MCF 10A (cell line): Measurements from ENCODE around the gene PWP2. TPM values are rescaled to one million over a fixed set of nuclear protein-coding genes. Genes with fewer than 3 reads are reported as not detected.

Experiments used
- BruUV-seq: library from RNA; stranded (reverse); fragments of 400-500 nt; replicated peaks from 2 replicates; lab custom pipeline; 2021; lab: Mats Ljungman, UMichigan
- CTCF ChIA-PET: fragments of 300-600 bp; sonication (Branson Sonifier 250); formaldehyde crosslinking; extraction: SDS; loops from one replicate; lab custom pipeline; 2021; ENCODE audit warnings: antibody characterized with exemption, inconsistent platforms; lab: Yijun Ruan, JAX
- POLR2A ChIA-PET: fragments of 300-600, 350-650 bp; sonication (Branson Sonifier 250); formaldehyde crosslinking; extraction: SDS; loops from one replicate; lab custom pipeline; 2020; ENCODE audit warnings: antibody characterized with exemption, inconsistent platforms; lab: Yijun Ruan, JAX
- DNase-seq: peaks from one replicate; pipeline ENCODE4 v3.0.0-alpha.2; 2018; ENCODE audit not compliant: unreplicated experiment
- H3K27ac Mint-ChIP-seq: one replicate; pipeline ENCODE4 v1.8.0; 2022; ENCODE audit warnings: mild to moderate bottlenecking, low read depth, mixed read lengths; ENCODE audit not compliant: unreplicated experiment
- H3K27me3 Mint-ChIP-seq: one replicate; pipeline ENCODE4 v1.8.0; 2022; ENCODE audit warnings: mixed read lengths; ENCODE audit not compliant: insufficient read depth, unreplicated experiment
- H3K36me3 Mint-ChIP-seq: one replicate; pipeline ENCODE4 v1.8.0; 2022; ENCODE audit warnings: mild to moderate bottlenecking, moderate library complexity, mixed read lengths; ENCODE audit not compliant: insufficient read depth, unreplicated experiment
- H3K4me1 Mint-ChIP-seq: one replicate; pipeline ENCODE4 v1.8.0; 2022; ENCODE audit warnings: mixed read lengths; ENCODE audit not compliant: insufficient read depth, unreplicated experiment
- H3K4me3 Mint-ChIP-seq: one replicate; pipeline ENCODE4 v1.8.0; 2022; ENCODE audit warnings: mild to moderate bottlenecking, moderate library complexity, mixed read lengths; ENCODE audit not compliant: unreplicated experiment
- H3K9me3 Mint-ChIP-seq: one replicate; pipeline ENCODE4 v1.8.0; 2022; ENCODE audit warnings: mixed read lengths; ENCODE audit not compliant: unreplicated experiment
- intact Hi-C: fragments of 100-400 bp; cut with micrococcal nuclease; formaldehyde crosslinking; loops from 2 replicates; pipeline ENCODE4 v1.14.1; 2022
- total RNA-seq: library from RNA; stranded (reverse); gene quantifications from 2 replicates; pipeline ENCODE4 v1.2.3, GENCODE V29; 2022
- TF ChIP-seq, protein P1 (sequence below): fragments of 200-600 bp; IDR thresholded peaks from one replicate; pipeline ENCODE4 v1.8.0; 2022; ENCODE audit warnings: antibody characterized with exemption, mild to moderate bottlenecking; ENCODE audit not compliant: unreplicated experiment

PWP2 gene
- total RNA-seq, 1 experiment from 2014 or later: 16.5 TPM

DNA sequence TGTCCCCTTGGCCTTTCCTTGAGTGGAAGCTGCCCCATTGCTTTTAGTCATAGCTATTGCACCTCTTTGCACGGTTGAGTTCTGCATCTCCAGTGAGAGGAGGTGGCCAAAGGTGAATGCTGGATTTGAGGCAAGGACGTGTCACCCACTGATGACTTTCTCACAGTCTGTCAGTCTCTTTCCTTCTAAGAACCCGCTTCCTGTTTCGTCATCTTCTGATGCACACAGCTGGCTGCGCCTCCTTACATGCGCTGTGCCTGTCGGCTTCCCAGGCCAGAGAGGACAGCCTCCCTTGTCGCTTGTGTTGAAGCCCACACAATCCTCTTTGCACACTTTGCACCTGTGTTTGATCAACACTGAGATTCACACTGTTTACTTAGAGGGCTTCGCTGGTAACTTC lies 41.8 kb upstream of the PWP2 start:
- Mint-ChIP-seq H3K27me3 (no peaks in the 10 kb centered on the region), H3K4me1 (no peaks in the 10 kb centered on the region), H3K27ac (no peak overlapping the region), H3K4me3 (no peak overlapping the region), H3K36me3 (peaks cover 46% of the 10 kb centered on the region), H3K9me3 (no peaks in the 10 kb centered on the region)
- intact Hi-C loops: no loop called here
- ChIA-PET CTCF (no interaction called here), POLR2A (interaction anchor here (0.9 kb wide), 1 partner anchor 39 kb away, joined by 3 read pairs; no protein-coding TSS in a partner anchor)
- TF ChIP-seq, protein P1, sequence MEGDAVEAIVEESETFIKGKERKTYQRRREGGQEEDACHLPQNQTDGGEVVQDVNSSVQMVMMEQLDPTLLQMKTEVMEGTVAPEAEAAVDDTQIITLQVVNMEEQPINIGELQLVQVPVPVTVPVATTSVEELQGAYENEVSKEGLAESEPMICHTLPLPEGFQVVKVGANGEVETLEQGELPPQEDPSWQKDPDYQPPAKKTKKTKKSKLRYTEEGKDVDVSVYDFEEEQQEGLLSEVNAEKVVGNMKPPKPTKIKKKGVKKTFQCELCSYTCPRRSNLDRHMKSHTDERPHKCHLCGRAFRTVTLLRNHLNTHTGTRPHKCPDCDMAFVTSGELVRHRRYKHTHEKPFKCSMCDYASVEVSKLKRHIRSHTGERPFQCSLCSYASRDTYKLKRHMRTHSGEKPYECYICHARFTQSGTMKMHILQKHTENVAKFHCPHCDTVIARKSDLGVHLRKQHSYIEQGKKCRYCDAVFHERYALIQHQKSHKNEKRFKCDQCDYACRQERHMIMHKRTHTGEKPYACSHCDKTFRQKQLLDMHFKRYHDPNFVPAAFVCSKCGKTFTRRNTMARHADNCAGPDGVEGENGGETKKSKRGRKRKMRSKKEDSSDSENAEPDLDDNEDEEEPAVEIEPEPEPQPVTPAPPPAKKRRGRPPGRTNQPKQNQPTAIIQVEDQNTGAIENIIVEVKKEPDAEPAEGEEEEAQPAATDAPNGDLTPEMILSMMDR: no peak
- no TSS peak for BruUV-seq
- peak; percentile 24 for DNase-seq

DNA sequence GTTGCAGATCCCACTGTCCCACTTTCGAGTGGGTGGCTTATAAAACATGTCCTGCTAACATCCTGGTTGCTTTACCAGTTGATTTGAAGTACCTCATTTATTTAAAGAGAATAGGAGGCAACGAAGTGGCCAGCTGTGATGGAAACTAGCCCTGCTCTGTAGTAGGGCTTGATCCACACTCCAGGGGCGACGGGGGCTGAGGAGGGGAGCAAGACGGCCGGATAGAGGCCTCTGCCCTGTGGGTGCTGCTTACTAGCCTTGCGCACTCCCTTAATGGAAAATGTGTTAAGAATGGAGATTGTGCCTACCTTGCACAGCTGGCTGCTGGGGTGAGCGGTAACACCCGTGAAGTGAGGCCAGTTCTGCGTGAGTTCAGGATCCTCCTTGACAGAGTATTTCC lies 41.1 kb upstream of the PWP2 start:
- no peak overlapping the region for H3K27ac Mint-ChIP-seq
- BruUV-seq: no TSS peak
- no peaks in the 10 kb centered on the region for H3K4me1 Mint-ChIP-seq
- intact Hi-C loops: no loop called here
- ChIA-PET CTCF (no interaction called here), POLR2A (interaction anchor here (0.8 kb wide), 1 partner anchor 19 kb away, joined by 3 read pairs; no protein-coding TSS in a partner anchor)
- no peak for DNase-seq
- H3K4me3 Mint-ChIP-seq: no peak overlapping the region
- H3K9me3 Mint-ChIP-seq: no peaks in the 10 kb centered on the region
- TF ChIP-seq, protein P1: no peak
- no peaks in the 10 kb centered on the region for H3K27me3 Mint-ChIP-seq
- H3K36me3 Mint-ChIP-seq: peaks cover 48% of the 10 kb centered on the region

DNA sequence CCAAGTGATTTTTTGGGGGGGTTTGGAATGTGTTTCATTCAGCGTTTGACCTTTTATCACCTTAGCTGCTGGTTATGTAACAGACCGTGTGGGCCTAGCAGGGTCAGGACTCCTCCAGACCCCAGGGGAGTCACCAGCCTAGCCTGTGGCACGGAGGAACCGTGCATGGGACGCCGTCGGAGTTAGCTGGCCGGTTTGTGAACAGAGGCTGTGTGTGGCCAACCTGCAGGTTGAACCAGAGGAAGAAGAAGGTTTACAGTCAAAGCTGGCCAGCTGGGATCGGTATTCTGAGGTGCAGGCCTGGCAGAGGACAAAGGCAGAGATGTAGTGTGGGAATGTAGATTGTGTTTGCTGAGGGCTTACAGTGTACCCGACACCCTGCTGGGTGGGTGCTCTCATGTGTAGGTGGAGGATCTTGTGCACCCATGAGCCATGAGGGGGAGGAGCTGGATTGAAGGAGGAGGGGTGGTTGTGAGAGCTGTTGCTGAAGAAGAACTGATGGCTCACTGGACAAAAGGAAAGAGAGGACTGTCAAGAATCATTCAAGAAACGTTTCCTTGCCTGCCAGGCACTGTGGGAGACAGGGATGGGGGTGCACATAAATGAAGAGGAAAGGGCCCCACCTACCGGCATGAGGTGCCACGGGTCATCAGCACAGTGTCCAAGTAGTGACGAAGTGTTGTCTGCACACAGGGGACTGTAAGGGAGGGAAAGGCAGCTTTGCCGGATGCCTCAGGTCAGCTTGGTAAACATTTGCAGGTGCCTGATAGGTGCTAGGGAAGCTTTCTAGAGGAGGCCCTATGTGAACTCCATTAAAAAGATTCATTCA lies 40.0 kb upstream of the PWP2 start:
- Mint-ChIP-seq H3K27me3 (no peaks in the 10 kb centered on the region), H3K36me3 (peaks cover 53% of the 10 kb centered on the region), H3K4me1 (no peaks in the 10 kb centered on the region), H3K9me3 (no peaks in the 10 kb centered on the region), H3K4me3 (no peak overlapping the region), H3K27ac (no peak overlapping the region)
- intact Hi-C loops: no loop called here
- BruUV-seq: no TSS peak
- TF ChIP-seq, protein P1: no peak
- CTCF ChIA-PET: no interaction called here
- DNase-seq: no peak
- POLR2A ChIA-PET: interaction anchor here (0.8 kb wide), 1 partner anchor 17 kb away, joined by 3 read pairs; no protein-coding TSS in a partner anchor

DNA sequence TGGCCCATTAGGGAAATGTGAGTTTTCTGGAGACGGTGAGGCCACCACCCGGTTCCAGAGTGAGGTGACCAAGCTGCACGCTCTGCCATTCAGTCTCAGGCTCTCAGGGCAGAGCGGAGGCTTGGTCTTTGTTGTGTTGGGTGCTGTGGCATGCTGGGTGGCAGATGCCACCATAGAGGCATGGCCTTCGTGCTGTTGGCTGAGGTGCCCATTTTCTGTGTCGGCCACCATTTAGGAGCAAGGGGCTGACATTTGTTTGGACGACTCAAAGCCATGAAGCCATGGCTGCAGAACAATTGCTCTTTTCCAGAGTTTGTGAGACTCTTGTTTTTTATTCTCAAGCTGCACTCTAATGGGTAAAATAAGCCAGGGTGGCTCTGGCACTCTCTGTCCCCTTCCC lies 36.8 kb upstream of the PWP2 start:
- H3K4me1 Mint-ChIP-seq: no peaks in the 10 kb centered on the region
- TF ChIP-seq, protein P1: no peak
- no peak for DNase-seq
- CTCF ChIA-PET: no interaction called here
- BruUV-seq: no TSS peak
- H3K36me3 Mint-ChIP-seq: peaks cover 59% of the 10 kb centered on the region
- H3K9me3 Mint-ChIP-seq: no peaks in the 10 kb centered on the region
- H3K4me3 Mint-ChIP-seq: no peak overlapping the region
- POLR2A ChIA-PET: no interaction called here
- H3K27ac Mint-ChIP-seq: no peak overlapping the region
- no peaks in the 10 kb centered on the region for H3K27me3 Mint-ChIP-seq
- intact Hi-C loops: no loop called here
